Measurements from ENCODE around the gene LNX1.

Gene LNX1

DNA sequence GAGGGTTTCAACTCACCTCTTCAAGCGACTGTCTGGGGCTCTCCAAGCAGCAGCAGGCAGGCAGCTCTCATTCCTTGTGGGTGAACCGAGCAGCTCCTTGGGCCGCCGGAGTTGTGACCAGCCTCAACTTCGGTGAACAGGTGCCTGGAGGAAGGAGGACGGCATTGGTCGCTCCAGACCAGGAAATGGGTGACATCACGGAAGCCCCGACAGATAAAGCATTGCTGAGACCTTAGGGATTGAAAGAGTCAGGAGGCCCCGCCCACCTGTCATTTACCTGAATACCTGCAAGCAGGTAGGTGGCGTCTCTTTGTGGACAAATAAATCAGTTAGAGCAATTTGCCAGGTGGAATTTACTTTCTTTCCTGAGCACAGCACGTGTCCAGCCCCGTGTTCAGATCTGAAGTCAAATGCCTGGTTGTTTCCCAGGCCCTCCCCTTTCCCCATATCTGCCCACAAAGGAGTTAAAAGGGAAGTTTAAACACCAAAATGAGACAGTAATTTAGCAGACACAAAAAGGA lies at the start of gene LNX1:
LNX1 (minus strand) TSS at position 115 of the 521 bp plus-strand sequence. CDS start 17,484 bp downstream, outside the sequence.
- DNase-seq (ENCODE audit: low read depth in 2 of 2), result no peak

DNA sequence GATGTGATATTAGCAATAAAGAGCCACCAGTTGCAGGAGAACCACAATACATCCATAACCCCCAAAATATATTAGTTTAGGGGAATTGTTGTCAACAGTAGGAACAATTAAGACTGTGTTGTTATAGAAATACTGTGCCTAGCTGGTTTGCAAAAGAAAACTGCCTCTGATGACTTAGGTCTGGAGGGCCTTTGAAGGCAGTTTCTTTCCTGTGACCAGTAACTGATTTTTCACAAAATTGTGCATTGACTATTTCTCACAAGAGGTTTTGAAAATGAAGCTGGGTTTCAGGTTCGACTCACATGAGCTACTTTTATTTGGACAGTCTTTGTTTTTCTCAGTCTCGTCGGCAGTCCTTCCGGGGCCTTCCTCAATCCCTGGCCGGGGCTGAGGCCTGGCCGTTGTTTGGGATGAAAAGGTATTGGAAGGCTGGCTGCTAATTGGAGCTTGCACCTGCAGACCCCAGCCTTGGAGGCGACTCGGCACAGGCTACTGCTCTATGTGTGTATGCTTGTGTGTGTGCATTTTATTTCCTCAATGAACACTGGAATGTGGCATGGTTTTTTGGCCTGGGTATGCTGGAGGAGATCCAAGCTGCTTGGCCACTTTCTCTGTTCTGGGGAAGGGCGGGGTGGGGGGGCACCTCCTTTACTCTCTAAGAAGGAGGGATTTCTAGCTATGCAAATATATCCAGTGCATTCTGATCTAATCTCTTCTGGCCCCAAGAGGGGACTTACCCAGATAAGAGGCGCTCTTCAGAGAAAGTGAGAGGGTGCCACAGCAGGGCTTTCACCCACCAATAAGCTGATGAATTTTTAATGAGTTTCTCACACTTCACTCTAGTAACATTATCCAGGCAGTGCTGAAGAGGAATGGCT lies 49.5 kb upstream of the LNX1 start:
- DNase-seq (ENCODE audit: low read depth in 2 of 2), result no peak

DNA sequence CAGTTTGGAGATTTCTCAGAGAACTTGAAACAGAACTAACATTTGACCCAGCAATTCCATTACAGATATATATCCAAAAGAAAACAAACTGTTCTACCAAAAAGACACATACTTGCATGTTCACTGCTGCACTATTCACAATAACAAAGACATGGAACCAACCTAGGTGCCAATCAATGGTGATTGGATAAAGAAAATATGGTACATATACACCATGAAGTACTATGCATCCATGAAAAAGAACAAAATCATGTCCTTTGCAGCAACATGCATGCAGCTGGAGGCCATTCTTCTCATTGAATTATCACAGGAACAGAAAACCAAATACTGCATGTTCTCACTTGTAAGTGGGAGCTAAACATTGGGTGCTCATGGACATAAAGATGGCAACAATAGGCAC lies 47.6 kb upstream of the LNX1 start:
- DNase-seq (ENCODE audit: low read depth in 2 of 2), result no peak

DNA sequence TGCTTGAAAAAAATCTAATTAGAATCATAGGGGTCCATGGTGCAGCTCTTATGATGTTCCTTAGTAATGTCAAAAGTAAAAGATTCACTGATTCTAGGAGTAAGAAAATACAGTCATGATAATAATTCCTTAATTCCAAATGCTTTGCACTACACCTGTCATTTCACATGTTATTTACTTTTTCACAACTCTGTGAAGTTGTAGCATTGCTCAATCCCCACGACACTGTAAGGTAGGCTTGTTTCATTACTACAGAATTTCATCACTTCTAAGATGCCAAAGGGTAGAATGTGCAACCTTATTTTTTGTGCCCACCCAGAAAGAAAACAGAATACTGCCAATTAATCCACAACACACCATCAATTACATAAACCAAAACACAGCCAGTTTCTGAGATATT lies 46.1 kb upstream of the LNX1 start:
- DNase-seq (ENCODE audit: low read depth in 2 of 2), result no peak

DNA sequence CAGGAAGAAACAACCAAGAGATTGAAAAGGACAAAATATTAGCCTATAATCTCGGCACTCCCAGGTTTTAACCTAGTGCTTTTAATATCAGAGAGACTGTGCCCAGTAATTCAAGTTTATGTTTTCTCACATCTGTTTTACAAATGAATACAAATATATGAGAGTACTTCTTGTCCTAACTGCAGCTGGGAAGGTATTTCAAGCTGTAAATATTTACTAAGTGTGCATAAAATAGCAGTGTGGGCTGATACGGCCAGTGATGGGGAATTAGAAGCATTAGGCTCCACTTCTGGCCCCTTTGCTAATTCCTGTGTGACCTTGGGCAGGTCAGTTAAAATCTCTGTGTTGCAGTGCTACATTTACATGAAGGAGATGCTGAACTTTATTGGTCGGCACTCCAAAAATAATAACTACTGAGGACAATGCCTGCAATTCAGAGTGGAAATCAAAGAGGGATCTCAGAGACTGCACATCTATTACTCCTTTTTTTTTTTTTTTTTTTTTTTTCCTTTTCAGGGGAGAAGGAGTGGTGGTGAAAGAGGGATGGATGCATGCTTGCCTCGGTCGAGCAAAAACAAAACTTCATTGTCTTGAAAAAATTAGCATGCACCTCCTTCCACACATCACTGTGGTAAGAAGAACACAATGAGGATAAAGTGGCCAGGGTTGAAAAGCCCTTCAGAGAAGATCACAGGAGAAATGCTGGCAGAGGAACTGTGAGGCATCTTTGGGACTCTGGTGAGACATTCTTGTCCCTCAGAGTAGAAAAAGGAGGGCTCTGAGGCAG lies 44.6 kb upstream of the LNX1 start:
- no peak for DNase-seq (ENCODE audit: low read depth in 2 of 2)

DNA sequence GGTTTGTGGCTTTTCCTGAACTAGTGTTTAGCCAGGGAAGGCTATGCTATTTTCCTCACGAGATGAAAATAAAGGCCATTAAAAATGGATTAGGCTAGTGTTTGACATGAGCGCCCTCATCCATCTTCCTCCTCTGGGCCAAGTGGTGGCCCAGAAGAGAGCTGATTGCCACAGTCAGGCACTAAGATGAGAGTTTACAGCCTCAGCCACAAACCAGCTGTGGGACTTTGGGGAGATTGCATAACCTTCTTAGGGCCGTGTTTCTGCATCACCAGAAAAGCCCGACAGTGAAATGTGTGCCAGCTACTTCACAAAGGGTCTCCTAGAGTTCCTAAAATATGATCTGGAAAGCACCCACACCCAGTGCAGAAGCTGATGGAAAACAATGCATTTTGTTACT lies 42.3 kb upstream of the LNX1 start:
- DNase-seq (ENCODE audit: low read depth in 2 of 2), result no peak

DNA sequence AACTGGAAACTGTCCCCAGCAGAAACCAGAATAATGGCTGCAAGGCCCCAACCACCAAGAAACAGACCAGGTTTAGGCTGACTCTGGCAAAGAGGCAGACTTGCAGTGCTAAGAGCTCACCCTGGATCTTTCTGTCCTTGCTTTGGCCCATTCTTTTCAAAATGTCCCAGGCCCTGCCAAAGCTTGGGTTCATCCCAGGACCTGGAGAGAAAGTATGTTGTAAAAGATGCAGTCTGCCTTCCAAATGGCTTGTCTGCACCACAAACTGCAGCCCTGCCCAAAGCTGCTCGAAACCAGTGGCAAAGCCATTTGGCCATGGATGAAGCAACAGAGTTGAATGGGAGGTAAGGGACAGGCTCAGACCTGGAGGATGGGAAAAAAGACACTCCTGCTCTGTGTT lies 38.0 kb upstream of the LNX1 start:
- DNase-seq (ENCODE audit: low read depth in 2 of 2), result no peak

DNA sequence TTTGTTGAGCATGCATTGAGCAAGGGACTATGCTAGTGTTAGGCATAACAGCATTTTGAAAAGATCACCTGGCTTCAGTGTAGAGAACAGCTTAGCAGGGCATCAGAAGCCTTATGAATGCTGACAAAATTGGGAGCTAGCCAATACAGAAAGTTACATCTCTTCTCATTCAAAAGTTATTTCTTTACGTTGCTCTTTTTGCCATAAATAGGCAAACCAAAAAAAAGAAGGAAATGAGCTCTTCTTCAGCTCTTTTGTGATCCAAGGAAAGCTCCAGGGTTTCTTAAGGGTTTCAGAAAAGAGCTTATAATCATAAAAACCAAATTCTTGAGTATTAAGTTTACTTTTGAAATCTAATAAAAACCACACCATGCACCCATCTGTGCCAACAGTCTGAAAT lies 35.2 kb upstream of the LNX1 start:
- DNase-seq (ENCODE audit: low read depth in 2 of 2), result no peak

DNA sequence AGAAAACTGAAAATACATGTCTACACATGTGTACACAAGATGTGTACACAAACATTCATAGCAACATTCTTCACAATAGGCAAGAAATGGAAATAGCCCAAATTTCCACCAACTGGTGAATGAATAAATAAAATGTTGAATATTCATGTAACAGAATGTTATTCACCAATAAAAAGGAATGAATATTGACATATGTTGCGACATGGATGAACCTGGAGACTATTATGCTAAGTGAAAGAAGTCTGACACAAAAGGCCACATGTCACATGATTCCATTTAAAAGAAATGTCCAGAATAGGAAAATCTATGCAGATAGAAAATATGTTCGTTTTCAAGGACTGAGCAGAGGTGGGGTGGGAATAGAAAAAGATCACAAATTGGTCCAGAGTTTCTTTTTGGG lies 34.6 kb upstream of the LNX1 start:
- DNase-seq (ENCODE audit: low read depth in 2 of 2), result no peak

DNA sequence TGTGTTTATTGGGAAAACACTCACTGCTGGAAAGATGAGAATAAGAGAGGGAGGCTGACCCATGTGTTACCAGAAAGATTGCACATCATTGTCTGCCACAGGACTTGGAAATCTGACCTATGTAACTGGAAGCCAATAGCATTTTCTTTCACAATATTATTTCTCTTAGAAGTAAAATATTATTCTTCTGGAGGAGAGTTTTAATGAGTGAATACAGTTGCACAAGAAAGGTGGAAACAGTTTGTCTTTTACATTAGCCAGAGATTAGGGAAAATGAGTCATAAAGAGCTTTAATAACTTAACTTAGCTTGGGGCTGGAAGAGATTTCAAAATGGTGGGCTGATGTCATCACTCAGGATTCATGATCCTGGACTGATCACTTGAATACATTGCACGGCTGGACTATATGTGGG lies 31.5 kb upstream of the LNX1 start:
- DNase-seq (ENCODE audit: low read depth in 2 of 2), result no peak

DNA sequence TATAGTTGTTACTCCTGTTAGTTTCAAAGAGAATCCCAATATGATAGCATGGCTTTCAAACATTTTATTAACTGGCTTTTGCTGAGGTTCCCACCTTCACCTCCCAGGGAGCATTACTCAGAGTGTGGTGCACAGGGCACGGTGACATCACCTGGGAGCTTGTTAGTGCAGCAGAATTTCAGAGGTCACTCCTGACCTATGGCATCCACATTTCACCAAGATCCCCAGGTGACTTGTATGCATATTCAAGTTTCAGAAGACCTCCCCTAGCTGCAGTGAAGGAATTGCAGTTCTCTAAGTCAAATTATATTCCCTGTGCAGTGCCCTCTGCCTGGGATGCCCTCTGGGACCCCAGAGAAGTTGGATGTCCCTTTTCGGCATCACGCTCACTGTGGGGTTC lies 29.7 kb upstream of the LNX1 start:
- no peak for DNase-seq (ENCODE audit: low read depth in 2 of 2)

DNA sequence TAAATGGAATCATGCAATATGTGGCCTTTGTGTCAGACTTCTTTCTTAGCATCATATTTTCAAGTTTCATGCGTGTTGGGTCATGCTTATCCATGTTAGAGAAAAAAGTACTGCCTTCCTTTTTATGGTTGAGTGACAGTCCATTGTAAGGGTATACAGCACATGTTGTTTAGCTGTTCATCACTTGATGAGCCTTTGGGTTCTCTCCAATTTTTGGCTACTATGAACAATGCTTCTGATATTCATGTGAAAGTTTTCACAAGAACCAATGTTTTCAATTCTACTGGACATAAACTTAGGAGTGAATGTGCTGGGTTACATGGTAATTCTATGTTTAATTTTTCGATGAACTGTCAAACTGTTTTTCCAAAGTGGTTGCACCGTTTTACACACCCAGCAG lies 28.1 kb upstream of the LNX1 start:
- DNase-seq (ENCODE audit: low read depth in 2 of 2), result no peak

DNA sequence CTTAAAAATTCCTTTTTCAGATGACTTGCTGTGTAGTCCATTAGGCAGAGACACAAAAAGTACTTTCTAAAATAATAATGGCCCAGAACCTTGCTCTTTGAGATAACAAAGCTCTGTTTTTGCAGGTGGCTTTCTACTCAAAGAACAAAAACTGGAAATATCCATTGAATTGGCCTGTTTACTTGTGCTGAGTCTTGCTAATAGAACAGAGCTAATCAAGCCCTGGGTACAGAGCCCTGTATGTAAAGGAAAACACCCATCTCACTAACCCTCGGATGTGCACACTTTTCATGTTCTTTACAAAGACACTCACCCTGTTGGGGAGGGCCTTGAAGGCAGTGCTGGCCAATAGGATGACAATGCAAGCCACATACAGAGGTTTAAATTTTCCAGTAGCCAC lies 27.0 kb upstream of the LNX1 start:
- DNase-seq (ENCODE audit: low read depth in 2 of 2), result no peak

DNA sequence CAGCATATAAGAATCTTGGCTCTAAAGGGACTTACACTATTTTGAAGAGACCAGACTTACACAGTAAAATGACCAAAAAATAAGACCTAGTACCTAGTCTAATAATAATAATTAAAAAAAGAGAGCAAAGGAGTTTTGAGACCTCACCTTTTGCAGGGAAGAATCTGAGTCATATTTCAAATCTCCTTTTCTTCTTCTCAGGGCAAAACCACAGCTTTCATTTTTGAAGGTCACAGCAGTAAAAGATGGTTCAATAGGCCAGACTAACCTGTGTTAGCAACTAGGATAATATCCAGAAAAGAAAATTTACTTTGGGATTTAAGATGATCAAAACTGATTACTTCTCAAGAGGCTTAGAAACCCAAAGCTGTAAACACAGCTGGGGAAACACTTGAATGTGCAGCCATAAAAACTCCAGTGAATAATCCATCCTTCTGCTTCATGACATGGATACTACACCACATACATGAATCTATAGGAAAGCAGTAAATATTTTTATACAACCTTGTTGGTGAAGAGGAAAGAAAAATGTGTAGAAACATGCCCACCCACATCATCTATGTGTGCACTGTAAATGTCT lies 25.9 kb upstream of the LNX1 start:
- DNase-seq (ENCODE audit: low read depth in 2 of 2), result no peak

DNA sequence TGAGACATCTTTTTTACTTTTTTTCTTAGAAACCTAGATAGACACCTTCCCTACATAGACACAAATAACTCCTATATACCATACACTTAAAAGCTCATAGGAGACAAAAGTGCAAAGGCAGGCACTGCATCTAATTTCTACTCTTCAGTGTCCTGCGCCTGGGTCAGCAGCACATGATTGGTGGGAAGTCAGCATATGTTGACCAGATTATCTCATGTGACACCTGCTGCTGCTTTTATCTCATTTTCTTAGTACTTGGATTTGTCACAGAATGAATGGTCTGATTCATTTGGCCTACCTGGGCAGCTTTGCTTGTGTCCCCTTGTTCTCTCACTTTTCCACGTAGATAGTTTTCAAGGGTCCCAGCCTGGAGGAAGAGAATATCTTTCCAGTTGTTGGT lies 24.9 kb upstream of the LNX1 start:
- no peak for DNase-seq (ENCODE audit: low read depth in 2 of 2)

DNA sequence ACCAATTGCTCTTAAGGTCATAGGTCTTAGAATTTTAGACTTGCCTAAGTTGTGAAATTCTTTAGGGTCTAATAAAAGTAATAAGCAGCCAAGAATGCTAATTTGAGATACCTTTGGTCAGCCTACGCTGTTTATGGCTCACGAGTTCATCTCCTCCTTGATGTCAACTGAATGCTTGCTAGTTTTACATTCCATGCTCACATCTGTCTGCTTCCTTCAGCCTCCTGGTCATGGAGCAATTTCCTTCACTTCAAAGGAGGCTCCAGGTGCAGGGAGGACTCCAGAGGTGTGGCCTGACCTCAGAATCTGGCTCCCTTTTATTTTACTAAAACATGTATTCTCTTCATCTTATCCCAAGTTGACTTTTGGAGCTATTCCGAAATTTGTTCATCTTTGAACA lies 23.3 kb upstream of the LNX1 start:
- DNase-seq (ENCODE audit: low read depth in 2 of 2), result no peak

DNA sequence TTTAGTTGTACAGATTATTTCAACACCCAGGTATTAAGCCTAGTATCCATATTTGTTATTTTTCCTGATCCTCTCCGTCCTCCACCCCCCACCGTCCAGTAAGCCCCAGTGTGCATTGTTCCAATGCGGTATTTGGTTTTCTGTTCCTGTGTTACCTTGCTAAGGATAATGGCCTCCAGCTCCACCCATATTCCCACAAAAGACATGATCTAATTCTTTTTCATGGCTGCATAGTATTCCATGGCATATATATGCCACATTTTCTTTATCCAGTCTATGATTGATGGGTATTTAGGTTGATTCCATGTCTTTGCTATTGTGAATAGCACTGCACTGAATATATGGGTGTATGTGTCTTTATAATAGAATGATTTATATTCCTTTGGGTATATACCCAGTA lies 22.1 kb upstream of the LNX1 start:
- DNase-seq (ENCODE audit: low read depth in 2 of 2), result no peak

DNA sequence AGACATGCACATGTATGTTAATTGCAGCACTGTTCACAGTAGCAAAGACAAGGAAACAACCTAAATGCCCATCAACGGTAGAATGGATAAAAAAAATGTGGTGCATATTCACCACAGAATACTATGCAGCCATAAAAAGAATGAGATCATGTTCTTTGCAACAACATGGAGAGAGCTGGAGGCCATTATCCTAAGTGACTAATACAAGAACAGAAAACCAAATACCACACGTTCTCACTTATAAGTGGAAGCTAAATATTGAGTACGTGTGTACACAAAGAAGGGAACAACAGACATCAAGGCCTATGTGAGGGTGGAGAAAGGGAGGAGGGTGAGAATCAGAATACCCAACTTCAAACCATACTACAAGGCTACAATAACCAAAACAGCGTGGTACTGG lies 17.4 kb upstream of the LNX1 start:
- DNase-seq (ENCODE audit: low read depth in 2 of 2), result no peak

DNA sequence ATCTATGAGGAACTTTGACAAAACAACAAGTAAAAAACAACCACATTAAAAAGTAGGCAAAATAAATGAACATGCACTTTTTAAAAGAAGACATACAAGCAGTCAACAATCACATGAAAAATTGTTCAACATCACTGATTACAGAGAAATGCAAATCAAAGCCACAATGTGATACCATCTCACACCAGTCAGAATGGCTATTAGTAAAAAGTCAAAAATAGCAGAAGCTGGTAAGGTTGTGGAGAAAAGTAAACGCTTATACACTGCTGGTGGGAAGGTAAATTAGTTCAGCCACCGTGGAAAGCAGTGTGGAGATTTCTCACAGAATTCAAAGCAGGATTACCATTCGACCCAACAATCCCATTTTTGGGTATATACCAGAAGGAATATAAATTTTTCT lies 17.0 kb upstream of the LNX1 start:
- no peak for DNase-seq (ENCODE audit: low read depth in 2 of 2)

DNA sequence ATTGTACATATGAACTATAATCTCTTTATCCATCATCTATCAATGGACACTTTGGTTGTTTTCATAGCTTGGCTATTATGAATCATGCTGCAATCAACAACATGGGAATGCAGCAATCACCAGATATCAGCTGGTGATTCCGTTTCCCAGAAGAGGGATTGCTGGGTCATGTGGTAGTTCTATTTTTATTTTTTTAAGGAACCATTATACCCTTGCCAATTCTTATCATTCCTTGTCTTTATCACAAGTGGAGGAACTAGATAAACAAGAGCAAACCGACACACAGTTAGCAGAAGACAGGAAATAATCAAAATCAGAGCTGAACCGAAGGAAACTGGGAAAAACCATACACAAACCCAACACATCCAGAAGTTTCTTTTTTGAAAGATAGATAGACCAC lies 14.5 kb upstream of the LNX1 start:
- DNase-seq (ENCODE audit: low read depth in 2 of 2), result no peak

DNA sequence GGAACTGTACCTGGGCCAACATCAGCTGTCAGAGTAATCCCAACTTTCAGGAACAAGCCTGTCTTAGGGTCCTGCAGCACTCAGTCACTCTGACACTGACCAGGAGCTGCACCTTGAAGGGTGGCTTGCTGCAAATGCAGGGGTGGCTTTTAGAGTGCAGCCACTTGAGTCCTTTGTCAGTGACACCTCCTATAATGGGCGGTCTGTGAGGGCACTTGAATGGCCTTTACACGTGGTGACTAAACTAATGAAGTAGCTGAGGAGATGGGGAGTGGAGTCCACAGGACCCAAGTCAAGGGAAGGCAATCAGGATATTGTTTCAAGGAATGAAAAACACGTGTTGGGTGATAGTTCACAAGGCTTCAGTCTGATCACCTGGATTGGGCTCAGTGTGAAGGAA lies 11.1 kb upstream of the LNX1 start:
- DNase-seq (ENCODE audit: low read depth in 2 of 2), result no peak

DNA sequence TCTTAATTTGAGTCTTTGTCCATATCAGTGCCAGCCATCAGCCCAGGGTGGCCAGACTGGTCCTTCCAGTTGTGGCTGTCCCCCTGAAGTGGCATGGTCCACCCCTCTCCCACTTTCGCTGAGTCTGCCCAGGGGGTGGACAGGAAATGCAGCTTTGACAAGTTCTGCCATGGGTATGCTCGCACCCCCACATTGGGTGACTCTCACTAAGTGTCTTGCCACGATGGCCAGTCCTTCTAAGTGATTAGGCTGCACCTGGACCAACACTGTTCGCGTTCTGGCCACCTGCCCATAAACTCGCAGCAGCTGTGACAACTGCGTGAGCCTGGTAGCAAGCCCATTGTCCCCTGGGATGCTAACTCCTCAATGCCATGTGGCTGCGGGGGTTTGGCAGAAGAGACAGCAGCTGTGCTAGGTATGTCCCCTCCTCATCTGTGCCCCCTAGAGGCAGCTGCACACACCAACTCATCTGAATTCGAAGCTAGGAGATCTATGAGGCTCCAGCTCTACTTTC lies 10.0 kb upstream of the LNX1 start:
- DNase-seq (ENCODE audit: low read depth in 2 of 2), result no peak
